ENCODE measurements around the gene FGF19.
"Not testable (repeated sequence)": the region's sequence is repeated elsewhere in the genome, so short reads cannot be mapped to it uniquely, and the experiment has no call there.

The FGF19 gene

DNA sequence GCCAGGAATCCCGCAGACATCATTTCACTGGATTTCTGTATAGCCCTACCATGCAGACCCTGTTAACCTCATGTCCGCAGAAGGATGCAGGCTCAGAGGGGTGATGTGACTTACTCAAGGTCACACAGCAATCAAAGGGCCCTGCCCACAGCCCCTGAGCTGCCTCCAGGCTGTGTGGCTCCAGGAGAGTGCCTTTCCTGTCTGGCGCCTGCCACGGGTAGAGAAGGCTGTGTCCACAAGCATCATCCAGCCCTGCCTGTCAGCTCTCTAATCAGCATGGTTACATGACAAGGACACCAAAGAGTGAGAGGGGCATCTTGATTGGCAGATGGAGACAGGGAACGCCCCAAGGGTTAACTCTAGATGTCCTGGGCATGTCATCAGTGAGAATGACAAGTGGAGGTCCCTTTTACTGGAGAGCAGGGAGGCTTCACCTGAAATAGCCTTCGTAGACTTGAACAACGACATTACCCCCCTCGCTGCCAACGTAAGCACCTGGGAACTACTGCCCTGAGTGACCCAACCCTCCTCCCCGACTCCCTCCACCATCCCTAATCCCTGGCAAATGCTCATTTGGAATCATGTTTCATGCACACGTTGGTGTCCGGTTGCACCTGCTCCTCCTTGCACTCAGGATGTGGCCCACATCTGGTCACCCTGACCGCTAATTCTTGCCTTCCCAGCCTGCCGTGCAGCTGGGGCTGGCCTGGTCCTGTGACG is 6.9 kb downstream of the FGF19 start:
- H3K4me3 ChIP-seq (ENCODE audit: low read depth, low read length) = no peak overlapping the region
- TF ChIP-seq, protein P1, sequence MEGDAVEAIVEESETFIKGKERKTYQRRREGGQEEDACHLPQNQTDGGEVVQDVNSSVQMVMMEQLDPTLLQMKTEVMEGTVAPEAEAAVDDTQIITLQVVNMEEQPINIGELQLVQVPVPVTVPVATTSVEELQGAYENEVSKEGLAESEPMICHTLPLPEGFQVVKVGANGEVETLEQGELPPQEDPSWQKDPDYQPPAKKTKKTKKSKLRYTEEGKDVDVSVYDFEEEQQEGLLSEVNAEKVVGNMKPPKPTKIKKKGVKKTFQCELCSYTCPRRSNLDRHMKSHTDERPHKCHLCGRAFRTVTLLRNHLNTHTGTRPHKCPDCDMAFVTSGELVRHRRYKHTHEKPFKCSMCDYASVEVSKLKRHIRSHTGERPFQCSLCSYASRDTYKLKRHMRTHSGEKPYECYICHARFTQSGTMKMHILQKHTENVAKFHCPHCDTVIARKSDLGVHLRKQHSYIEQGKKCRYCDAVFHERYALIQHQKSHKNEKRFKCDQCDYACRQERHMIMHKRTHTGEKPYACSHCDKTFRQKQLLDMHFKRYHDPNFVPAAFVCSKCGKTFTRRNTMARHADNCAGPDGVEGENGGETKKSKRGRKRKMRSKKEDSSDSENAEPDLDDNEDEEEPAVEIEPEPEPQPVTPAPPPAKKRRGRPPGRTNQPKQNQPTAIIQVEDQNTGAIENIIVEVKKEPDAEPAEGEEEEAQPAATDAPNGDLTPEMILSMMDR (IDR thresholded peaks at IDR 0.05; ENCODE audit: low read depth, low read length) = no peak

DNA sequence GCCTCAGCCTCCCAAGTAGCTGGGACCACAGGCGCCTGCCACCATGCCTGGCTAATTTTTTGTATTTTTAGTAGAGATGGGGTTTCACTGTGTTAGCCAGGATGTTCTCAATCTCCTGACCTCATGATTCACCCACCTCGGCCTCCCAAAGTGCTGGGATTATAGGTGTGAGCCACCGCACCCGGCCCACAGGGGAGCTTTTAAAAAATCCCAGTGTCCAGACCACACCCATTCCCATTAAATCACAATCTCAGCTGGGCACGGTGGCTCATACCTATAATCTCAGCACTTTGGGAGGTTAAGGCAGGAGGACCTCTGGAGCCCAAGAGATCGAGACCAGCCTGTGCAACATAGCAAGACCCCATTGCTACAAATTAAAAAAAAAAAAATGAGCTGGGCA is 7.8 kb downstream of the FGF19 start:
- not testable (repeated sequence) for H3K4me3 ChIP-seq (ENCODE audit: low read depth, low read length)

- no peak overlapping the region for H3K4me3 ChIP-seq (ENCODE audit: low read depth, low read length)
- TF ChIP-seq, protein P1 (IDR thresholded peaks at IDR 0.05; ENCODE audit: low read depth, low read length) = no peak
Measured at GRCh38 chr11:69695581-69695980, 8.2 kb downstream of the FGF19 start.

- TF ChIP-seq, protein P1 (IDR thresholded peaks at IDR 0.05; ENCODE audit: low read depth, low read length) = no peak
Measured at GRCh38 chr11:69694781-69695180, 9.0 kb downstream of the FGF19 start.

GRCh38 chr11:69692422-69692821 is 11.4 kb downstream of the FGF19 start:
- TF ChIP-seq, protein P1 (IDR thresholded peaks at IDR 0.05; ENCODE audit: low read depth, low read length) = no peak
- no peak overlapping the region for H3K4me3 ChIP-seq (ENCODE audit: low read depth, low read length)

More at GRCh38 chr11:69694781-69695180, 9.0 kb downstream of the FGF19 start:
- H3K4me3 ChIP-seq (ENCODE audit: low read depth, low read length) = no peak overlapping the region

DNA sequence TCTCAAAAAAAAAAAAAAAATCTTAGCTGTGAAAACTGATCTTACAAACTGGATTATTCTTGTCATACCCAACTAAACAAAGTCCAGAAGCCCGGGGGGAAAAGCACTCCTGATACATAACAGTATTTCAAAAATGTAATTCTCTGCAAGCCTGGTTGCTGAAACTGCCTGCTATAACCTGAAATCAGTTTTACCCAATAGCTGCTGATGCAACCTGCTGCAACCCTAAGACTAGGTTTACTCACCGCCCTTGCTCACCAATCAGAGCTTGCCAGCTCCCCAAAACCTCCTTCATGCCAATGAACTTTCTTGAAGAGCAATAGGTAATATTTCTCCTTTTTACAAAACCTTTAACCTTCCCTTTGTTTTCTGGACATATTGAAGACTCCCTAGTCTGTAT is 12.4 kb downstream of the FGF19 start:
- TF ChIP-seq, protein P1 (IDR thresholded peaks at IDR 0.05; ENCODE audit: low read depth, low read length) = no peak
- H3K4me3 ChIP-seq (ENCODE audit: low read depth, low read length) = no peak overlapping the region

- TF ChIP-seq, protein P1 (IDR thresholded peaks at IDR 0.05; ENCODE audit: low read depth, low read length) = no peak
Measured at GRCh38 chr11:69689484-69690319, 14.1 kb downstream of the FGF19 start.

GRCh38 chr11:69687969-69688771 is 15.7 kb downstream of the FGF19 start:
- H3K4me3 ChIP-seq (ENCODE audit: low read depth, low read length) = not testable (repeated sequence)

More at GRCh38 chr11:69689484-69690319, 14.1 kb downstream of the FGF19 start:
- no peak overlapping the region for H3K4me3 ChIP-seq (ENCODE audit: low read depth, low read length)
